DOHH2 (cell line): ENCODE measurements around the gene TAL1.

Experiments
- H3F3A ChIP-seq: fragments of 200-600 bp; sonication (generic), shearing (Covaris generic); 2 replicates; pipeline ENCODE4 v1.6.0; 2016; ENCODE audit warnings: antibody characterized with exemption, mild to moderate bottlenecking; ENCODE audit not compliant: control insufficient read depth, insufficient read depth
- H3K27ac ChIP-seq: fragments of 200-600 bp; sonication (generic); 2 replicates; pipeline ENCODE4 v1.5.1; 2014; ENCODE audit warnings: low read depth, mild to moderate bottlenecking, low read length, moderate library complexity
- H3K27me3 ChIP-seq: fragments of 200-600 bp; sonication (generic); 2 replicates; pipeline ENCODE4 v1.6.1; 2014; ENCODE audit warnings: mild to moderate bottlenecking, low read length, mixed read lengths; ENCODE audit not compliant: control insufficient read depth
- H3K36me3 ChIP-seq: fragments of 200-600 bp; sonication (generic); 2 replicates; pipeline ENCODE4 v1.6.1; 2014; ENCODE audit warnings: mild to moderate bottlenecking, low read length, moderate library complexity, mixed read lengths; ENCODE audit not compliant: control insufficient read depth
- H3K4me1 ChIP-seq: fragments of 200-600 bp; sonication (generic); 2 replicates; pipeline ENCODE4 v1.6.1; 2014; ENCODE audit warnings: mild to moderate bottlenecking, low read length, mixed read lengths; ENCODE audit not compliant: control insufficient read depth
- H3K4me2 ChIP-seq: fragments of 200-600 bp; sonication (generic); 2 replicates; pipeline ENCODE4 v1.6.0; 2014; ENCODE audit warnings: mild to moderate bottlenecking, low read length, moderate library complexity
- H3K4me3 ChIP-seq: fragments of 200-600 bp; sonication (generic); 2 replicates; pipeline ENCODE4 v1.5.1; 2014; ENCODE audit warnings: mild to moderate bottlenecking, low read length, mixed read lengths
- H3K79me2 ChIP-seq: fragments of 200-600 bp; sonication (generic); 2 replicates; pipeline ENCODE4 v1.6.1; 2014; ENCODE audit warnings: mild to moderate bottlenecking, low read length, mixed read lengths; ENCODE audit not compliant: control insufficient read depth
- H3K9me2 ChIP-seq: fragments of 200-600 bp; sonication (generic); replicated peaks from 2 replicates; pipeline ENCODE4 v1.6.1; 2014; ENCODE audit warnings: mild to moderate bottlenecking, low read length, mixed read lengths; ENCODE audit not compliant: control insufficient read depth
- H3K9me3 ChIP-seq: fragments of 200-600 bp; sonication (generic); 2 replicates; pipeline ENCODE4 v1.6.1; 2014; ENCODE audit warnings: antibody characterized with exemption, low read length, mixed read lengths; ENCODE audit not compliant: control insufficient read depth, insufficient read depth
- H4K20me1 ChIP-seq: fragments of 200-600 bp; sonication (generic); 2 replicates; pipeline ENCODE4 v1.6.0; 2014; ENCODE audit warnings: low read depth, mild to moderate bottlenecking, antibody characterized with exemption, low read length, moderate library complexity; ENCODE audit not compliant: control insufficient read depth, insufficient read depth
- EZH2phosphoT487 ChIP-seq: fragments of 200-600 bp; sonication (generic); IDR thresholded peaks from 2 replicates; pipeline ENCODE4 v1.6.1; 2017; ENCODE audit warnings: borderline replicate concordance, mild to moderate bottlenecking, antibody characterized with exemption, low read length, moderate library complexity, mixed read lengths
- TF ChIP-seq, protein P1 (sequence below): fragments of 200-600 bp; sonication (generic); IDR thresholded peaks from one replicate; pipeline ENCODE4 v1.5.1; 2014; ENCODE audit warnings: antibody characterized with exemption, mild to moderate bottlenecking, low read depth, low read length; ENCODE audit not compliant: poor library complexity, severe bottlenecking

Gene TAL1

DNA sequence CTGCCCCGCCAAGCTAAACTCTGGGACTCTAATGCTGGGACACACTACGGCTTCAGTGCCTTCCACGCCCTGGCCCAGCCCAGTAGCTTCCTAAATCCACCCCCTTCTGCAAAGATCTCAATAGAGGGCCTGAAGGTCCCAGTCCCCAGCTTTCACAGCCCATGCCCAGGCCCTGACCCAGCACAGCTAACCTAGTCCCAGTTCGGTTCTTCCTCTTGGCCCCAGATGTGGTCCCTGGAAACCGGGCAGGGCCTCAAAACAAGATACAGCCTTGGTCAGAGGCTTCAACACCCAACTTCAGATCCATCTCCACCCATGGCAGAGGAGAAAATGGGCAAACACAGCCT lies 41.5 kb downstream of the TAL1 start:
- Histone ChIP-seq H3K27me3 (peaks cover 5% of the 10 kb centered on the region), H3K36me3 (no peaks in the 10 kb centered on the region), H3F3A (no peaks in the 10 kb centered on the region), H3K79me2 (no peaks in the 10 kb centered on the region), H3K4me1 (no peaks in the 10 kb centered on the region), H3K4me2 (no peak overlapping the region), H3K27ac (no peak overlapping the region), H3K9me2 (no peaks in the 10 kb centered on the region), H3K4me3 (no peak overlapping the region), H4K20me1 (no peaks in the 10 kb centered on the region), H3K9me3 (no peaks in the 10 kb centered on the region)
- TF ChIP-seq, protein P1, sequence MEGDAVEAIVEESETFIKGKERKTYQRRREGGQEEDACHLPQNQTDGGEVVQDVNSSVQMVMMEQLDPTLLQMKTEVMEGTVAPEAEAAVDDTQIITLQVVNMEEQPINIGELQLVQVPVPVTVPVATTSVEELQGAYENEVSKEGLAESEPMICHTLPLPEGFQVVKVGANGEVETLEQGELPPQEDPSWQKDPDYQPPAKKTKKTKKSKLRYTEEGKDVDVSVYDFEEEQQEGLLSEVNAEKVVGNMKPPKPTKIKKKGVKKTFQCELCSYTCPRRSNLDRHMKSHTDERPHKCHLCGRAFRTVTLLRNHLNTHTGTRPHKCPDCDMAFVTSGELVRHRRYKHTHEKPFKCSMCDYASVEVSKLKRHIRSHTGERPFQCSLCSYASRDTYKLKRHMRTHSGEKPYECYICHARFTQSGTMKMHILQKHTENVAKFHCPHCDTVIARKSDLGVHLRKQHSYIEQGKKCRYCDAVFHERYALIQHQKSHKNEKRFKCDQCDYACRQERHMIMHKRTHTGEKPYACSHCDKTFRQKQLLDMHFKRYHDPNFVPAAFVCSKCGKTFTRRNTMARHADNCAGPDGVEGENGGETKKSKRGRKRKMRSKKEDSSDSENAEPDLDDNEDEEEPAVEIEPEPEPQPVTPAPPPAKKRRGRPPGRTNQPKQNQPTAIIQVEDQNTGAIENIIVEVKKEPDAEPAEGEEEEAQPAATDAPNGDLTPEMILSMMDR, result no peak
- TF ChIP-seq EZH2phosphoT487, result no peak

DNA sequence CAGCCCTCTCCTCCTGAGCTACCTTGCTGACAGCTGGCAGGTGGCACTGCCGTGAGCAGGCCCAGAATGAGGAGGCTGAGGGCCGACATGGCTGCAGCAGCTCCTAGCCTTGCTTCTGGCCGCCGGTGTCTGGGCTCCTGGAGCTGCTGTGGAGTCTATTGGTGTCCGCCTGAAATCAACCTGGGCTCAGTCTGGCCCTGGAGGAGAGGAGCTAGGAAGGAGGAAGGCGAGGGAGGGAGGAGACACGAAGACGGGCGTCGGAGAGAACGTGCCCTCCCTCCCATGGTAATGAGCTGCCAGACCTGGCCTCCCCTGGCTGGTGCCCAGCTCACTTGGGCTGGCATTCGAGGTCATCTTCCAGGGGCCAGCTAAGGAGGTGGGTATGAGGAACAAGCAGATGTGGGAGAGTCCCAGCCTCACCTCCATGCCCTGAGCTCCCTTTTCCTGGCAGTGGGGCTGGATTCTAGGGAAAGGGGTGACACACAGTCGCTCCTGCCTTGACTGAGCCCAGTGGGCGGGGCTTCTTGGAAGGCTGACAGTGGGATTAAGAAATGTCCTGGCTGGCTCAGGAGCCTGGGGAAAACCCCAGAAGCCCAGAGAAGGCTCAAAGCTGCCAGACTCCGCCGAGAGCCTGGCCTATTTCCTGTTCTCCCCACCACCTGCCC lies 42.0 kb downstream of the TAL1 start, which contains the start of gene PDZK1IP1:
TSS of gene PDZK1IP1 (minus strand) at position 193 of the 665 bp plus-strand sequence. CDS start at position 89, 104 bp downstream.
- H3K9me3 ChIP-seq, result no peaks in the 10 kb centered on the region
- no peak for TF ChIP-seq EZH2phosphoT487
- TF ChIP-seq, protein P1, result no peak
- no peaks in the 10 kb centered on the region for H3F3A ChIP-seq
- no peaks in the 10 kb centered on the region for H3K79me2 ChIP-seq
- no peaks in the 10 kb centered on the region for H3K4me1 ChIP-seq
- no peak within 1 kb of the TSS for H3K27ac ChIP-seq
- H4K20me1 ChIP-seq, result no peaks in the 10 kb centered on the region
- H3K4me2 ChIP-seq, result no peak within 1 kb of the TSS
- H3K9me2 ChIP-seq, result no peaks in the 10 kb centered on the region
- H3K36me3 ChIP-seq, result no peaks in the 10 kb centered on the region
- H3K4me3 ChIP-seq, result no peak within 1 kb of the TSS
- peaks cover 5% of the 10 kb centered on the region for H3K27me3 ChIP-seq

DNA sequence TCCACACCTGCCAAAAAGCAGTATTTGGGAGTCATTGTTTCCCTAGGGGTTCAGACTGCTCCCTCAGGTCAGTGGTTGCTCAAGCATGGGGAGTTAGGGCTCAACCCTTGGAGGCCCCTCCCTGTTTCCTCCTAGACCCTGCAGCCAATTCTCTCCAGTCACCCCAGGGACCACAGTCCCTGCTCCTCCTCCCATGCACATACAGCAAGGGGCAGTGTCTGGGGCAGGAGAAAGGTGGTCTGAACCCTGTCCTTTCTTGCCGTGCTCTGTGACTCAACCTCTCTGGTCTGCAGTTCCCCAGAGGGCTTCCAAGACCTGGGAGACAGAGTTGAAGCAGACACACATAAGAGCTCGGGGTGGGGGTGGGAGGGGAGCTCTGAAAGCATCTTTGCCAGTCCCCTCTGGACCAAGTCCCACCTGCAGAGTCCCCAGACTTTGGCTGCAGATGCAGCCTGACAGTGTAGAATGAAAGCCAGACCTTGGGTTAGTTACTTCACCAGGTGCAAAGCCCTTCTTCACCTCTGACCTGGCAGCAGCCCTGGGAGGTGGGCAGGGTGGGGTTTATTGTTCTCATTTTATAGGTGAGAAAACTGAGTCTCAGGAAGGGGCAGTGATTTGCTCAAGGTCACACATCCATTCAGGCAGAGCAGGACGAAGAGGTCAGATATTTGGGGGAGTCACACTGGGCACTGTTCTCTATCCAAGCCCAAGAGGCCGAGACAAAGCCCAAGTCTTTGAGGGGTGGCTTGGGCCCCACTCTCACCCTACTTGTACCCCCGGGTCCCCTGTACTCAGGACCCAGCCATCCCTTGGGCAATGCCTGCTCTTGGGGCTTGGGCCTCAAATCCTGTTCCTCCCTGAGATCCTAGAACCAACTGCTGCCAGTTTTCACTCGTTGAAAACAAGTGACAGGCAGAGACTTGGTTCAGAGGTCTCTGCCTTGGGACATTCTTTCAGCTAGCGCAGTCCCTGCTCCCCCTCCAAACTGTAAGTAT lies 42.9 kb downstream of the TAL1 start:
- H3K4me1 ChIP-seq, result no peaks in the 10 kb centered on the region
- no peaks in the 10 kb centered on the region for H3K36me3 ChIP-seq
- no peak overlapping the region for H3K27ac ChIP-seq
- TF ChIP-seq, protein P1, result no peak
- no peak for TF ChIP-seq EZH2phosphoT487
- H4K20me1 ChIP-seq, result no peaks in the 10 kb centered on the region
- no peaks in the 10 kb centered on the region for H3K9me2 ChIP-seq
- no peaks in the 10 kb centered on the region for H3K79me2 ChIP-seq
- H3F3A ChIP-seq, result no peaks in the 10 kb centered on the region
- H3K27me3 ChIP-seq, result peaks cover 3% of the 10 kb centered on the region; the same call in 1 of the 2 replicates
- no peak overlapping the region for H3K4me3 ChIP-seq
- no peaks in the 10 kb centered on the region for H3K9me3 ChIP-seq
- no peak overlapping the region for H3K4me2 ChIP-seq
